HG03354 (cell line): ENCODE results near the gene TAS1R3.
"Not testable (repeated sequence)": the region's sequence is repeated elsewhere in the genome, so short reads cannot be mapped to it uniquely, and the experiment has no call there.

Source experiments
- ATAC-seq: cut with Tn5 transposase; IDR thresholded peaks from one replicate; pipeline ENCODE4 v1.9.1; 2021; ENCODE audit warnings: mild to moderate bottlenecking; ENCODE audit not compliant: unreplicated experiment, poor library complexity, severe bottlenecking

TAS1R3 gene

GRCh38 chr1:1307923-1308755 lies 22.9 kb upstream of the TAS1R3 start, which contains the start of the genes ACAP3 and PUSL1:
ACAP3 (minus strand) TSS chr1:1307930; CDS start chr1:1307815, 115 bp downstream.
PUSL1 (plus strand) TSS chr1:1308597; CDS start chr1:1308644, 47 bp downstream.
- ATAC-seq = peak; percentile 63

DNA sequence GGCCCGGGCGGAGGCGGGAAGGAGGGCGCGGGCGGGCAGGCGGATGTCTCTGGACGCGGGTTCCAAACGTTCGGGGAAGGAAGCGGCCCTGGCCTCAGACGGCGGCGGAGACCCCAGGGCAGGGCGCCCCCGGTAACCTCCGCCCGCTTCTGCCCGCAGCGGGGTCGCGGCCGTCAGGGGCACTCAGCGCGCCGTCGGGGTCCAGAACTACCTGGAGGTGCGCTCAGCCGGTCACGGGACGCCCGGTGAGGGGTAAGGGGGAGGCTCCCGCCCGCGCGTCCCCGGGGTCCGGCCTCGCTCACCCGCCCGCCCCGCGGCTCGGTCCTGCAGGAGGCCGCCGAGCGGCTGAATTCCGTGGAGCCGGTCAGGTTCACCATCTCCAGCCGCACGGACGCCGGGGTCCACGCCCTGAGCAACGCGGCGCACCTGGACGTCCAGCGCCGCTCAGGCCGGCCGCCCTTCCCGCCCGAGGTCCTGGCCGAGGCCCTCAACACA lies 22.3 kb upstream of the TAS1R3 start:
- peak; percentile 0 for ATAC-seq

GRCh38 chr1:1309251-1310108 lies 21.6 kb upstream of the TAS1R3 start:
- no peak for ATAC-seq

GRCh38 chr1:1310109-1310385 lies 21.0 kb upstream of the TAS1R3 start:
- no peak for ATAC-seq

- ATAC-seq = no peak
Measured at GRCh38 chr1:1310476-1311053, 20.5 kb upstream of the TAS1R3 start.

DNA sequence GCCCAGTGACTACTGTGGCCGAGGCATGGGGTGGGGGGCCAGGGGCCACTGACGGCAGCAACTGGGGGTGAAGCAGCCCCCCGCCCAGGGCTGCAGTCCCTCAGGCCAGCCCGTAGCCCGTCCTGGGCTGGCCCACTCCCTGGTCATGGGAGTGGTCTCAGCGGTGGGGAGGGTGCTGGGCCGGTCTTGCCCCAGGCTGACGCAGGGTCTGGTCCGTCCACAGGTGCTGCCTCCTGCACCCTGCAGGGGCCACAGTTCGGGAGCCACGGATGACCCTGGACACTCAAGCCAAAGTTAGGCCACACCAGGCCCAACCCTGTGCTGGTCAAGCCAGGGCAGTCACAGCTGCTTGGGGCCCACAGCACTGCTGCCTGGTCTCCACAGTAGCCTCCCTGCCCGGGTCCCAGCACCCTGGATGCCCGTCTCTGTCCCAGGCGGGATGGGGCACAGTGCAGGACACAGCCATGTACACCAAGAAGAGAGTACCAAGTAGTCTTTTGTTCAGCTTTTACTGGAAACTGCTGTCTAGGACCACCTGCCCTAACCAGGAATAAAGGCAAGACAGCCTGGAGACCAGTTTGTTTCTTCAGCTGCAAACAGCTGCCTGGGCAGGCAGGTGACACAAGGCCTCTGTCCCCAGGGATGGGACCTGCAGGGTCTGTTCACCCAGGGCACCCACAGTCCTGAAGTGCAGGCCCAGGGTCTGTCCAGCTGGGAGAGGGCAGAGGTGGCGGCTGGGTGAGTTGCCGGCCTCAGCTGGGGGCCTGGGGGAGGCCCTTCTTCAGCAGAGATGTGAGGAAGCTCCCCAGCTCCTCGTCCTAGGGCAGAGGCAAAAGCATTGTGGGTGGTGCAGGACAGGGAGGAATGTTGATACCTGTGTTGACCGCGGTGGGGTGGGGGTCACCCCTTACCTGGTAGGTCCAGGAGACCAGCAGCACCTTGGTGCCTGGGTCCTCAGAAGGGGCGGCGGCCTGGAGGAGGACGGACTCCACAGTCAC lies 19.7 kb upstream of the TAS1R3 start:
- ATAC-seq = no peak

GRCh38 chr1:1312450-1313314 lies 18.4 kb upstream of the TAS1R3 start:
- ATAC-seq = no peak

- ATAC-seq = no peak
Measured at GRCh38 chr1:1313500-1314236, 17.4 kb upstream of the TAS1R3 start.

- no peak for ATAC-seq
Measured at GRCh38 chr1:1314237-1314586, 16.9 kb upstream of the TAS1R3 start.

DNA sequence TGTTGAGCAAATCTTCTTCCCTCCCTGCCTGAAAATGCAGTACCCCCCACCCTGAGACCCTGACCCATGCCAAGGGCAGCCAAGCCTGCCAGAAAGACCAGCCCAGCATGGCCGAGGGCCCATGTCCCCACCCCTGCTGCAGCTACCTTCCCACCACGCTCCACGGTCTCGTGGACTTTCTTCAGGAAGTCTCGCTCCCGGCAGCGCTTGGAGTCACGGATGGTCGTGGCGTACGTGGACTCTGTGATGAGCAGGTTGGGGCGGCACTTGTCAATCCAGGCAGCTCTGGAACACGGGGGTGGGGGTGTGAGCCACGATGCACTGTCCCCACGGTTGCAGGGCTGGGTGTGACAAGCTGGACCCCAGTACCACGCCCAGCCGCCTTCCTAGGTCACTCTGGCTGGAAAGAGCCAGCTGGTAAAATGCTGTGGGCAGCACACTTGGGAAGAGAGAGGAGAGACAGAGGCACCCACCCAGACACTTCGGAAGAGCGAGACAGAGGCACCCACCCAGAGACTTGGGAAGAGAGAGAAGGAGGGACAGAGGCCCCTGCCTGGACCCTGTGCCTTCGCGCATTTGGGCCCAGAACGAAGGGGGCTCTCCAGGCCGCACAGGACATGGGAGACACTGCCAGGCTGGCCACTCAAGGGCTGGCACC lies 16.3 kb upstream of the TAS1R3 start:
- no peak for ATAC-seq

GRCh38 chr1:1315435-1315954 lies 15.6 kb upstream of the TAS1R3 start:
- ATAC-seq = no peak

DNA sequence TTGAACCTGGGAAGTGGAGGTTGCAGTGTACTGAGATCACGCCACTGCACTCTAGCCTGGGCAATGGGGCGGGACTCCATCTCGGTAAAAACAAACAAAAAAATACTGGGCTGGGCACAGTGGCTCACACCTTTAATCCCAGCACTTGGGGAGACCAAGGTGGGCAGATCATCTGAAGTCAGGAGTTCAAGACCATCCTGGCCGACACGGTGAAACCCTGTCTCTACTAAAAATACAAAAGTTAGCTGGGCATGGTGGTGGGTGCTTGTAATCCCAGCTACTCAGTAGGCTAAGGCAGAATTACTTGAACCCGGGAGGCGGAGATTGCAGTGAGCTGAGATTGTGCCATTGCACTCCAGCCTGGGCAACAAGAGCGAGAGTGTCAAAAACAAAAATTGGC lies 14.9 kb upstream of the TAS1R3 start:
- not testable (repeated sequence) for ATAC-seq

DNA sequence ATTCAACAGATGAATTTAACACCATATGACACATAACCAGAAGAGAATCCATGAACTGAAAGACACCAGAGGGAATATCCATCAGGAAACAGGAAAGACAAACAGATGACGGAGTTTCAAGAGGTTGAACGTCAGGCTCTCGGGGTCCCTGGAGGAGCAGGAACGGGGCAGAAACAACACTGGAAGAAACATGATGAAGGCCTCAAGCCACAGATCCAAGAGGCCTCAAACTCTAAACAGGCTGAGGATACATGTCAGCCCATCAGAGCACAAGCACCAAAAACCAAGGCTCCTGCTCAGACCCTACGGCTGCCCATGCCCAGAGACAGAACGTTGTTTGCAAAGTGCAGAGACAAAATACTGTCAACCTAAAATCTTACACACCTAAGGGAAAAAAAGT lies 13.7 kb upstream of the TAS1R3 start:
- ATAC-seq = no peak

GRCh38 chr1:1318131-1318652 lies 12.9 kb upstream of the TAS1R3 start:
- ATAC-seq = no peak

DNA sequence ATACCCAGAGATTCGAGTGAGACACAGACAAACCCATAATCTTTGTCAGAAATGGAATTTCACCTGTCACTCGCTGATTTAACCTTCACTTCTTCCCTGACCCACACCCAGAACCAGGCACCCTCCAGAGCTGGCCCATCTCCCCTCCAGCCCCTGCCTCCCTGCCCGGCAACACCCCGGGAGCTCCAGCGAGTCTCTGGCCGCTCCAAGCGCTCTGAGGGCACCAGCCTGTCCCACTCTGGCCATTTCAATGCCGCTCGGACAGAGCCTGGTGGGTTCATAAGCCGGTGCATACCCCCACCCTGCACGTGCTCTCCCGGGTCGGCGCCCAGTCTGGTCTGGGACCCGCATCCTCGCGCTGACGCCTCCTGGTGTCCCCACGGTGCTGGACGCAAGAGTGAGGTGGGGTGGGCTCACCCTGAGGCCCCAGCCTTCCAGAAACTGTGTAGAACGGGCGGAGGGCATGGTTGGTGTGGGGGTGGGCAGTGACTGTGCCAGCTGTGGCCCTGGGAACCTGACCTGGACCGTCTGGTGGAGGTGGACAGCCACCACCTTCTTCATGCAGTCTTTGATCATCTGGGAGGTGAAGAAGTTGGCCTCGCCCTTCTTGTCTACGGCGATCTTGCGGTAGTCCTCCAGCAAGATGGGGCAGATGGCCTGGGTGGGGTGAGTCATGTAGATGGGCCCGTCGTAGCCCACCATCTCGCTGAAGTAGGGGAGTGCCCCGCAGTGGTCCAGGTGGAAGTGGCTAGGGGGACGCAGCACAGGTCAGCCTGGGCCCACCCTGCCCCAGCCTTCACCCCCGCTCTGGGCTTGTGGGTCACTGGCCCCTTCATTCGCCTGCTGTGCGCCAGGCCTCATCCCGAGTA lies 12.1 kb upstream of the TAS1R3 start:
- ATAC-seq = no peak

DNA sequence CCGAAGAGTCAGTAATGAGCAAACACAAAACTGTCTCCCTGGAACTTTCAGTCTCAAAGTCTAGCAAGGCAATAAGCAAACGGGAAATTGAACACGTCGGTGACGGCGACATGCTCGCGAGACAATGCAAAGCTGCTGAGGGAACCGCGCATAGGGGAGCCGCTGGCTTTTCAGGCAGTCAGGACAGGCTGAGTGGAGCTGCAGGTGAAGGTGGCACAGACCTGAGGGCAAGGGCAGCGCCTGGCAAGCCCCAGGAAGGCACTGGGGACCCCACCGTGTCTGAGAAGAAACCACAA lies 11.5 kb upstream of the TAS1R3 start:
- no peak for ATAC-seq
